Osteoblast (primary cell): ENCODE results near the gene TIMM10B. TPM values are rescaled to one million over a fixed set of nuclear protein-coding genes. Genes with fewer than 3 reads are reported as not detected.

ENCODE experiments used
- DNase-seq: peaks from one replicate; pipeline ENCODE4 v3.0.0; 2011; ENCODE audit warnings: low spot score, mixed read lengths; ENCODE audit not compliant: insufficient read length; ENCODE audit errors: missing footprints
- H2AFZ ChIP-seq: 2 replicates; pipeline ENCODE4 v1.6.0; 2011; ENCODE audit warnings: mild to moderate bottlenecking, low read length
- H3K27ac ChIP-seq: 2 replicates; pipeline ENCODE4 v1.5.1; 2011; ENCODE audit warnings: mild to moderate bottlenecking, low read depth, low read length, moderate library complexity
- H3K27me3 ChIP-seq: 2 replicates; pipeline ENCODE4 v1.6.0; 2012; ENCODE audit warnings: mild to moderate bottlenecking, control low read depth, inconsistent platforms, low read length, moderate library complexity; ENCODE audit not compliant: insufficient read depth
- H3K36me3 ChIP-seq: 2 replicates; pipeline ENCODE4 v1.5.1; 2011; ENCODE audit warnings: mild to moderate bottlenecking, low read length, control low read depth, moderate library complexity; ENCODE audit not compliant: insufficient read depth
- H3K4me1 ChIP-seq: 2 replicates; pipeline ENCODE4 v1.5.1; 2011; ENCODE audit warnings: mild to moderate bottlenecking, low read length, control low read depth, moderate library complexity; ENCODE audit not compliant: insufficient read depth
- H3K4me2 ChIP-seq: 2 replicates; pipeline ENCODE4 v1.6.0; 2011; ENCODE audit warnings: mild to moderate bottlenecking, low read length; ENCODE audit not compliant: insufficient read depth
- H3K4me3 ChIP-seq: fragments of 200-600 bp; sonication (generic); 3 replicates; pipeline ENCODE4 v1.5.1; 2012; ENCODE audit warnings: mild to moderate bottlenecking, low read length, inconsistent platforms; ENCODE audit not compliant: insufficient read depth
- H3K79me2 ChIP-seq: 2 replicates; pipeline ENCODE4 v1.6.0; 2012; ENCODE audit warnings: mild to moderate bottlenecking, low read length, control low read depth, inconsistent platforms; ENCODE audit not compliant: insufficient read depth
- H3K9me3 ChIP-seq: 2 replicates; pipeline ENCODE4 v1.5.1; 2011; ENCODE audit warnings: low read depth, low read length, control low read depth
- H4K20me1 ChIP-seq: 2 replicates; pipeline ENCODE4 v1.6.0; 2012; ENCODE audit warnings: mild to moderate bottlenecking, low read length, control low read depth; ENCODE audit not compliant: insufficient read depth
- CTCF ChIP-seq: IDR thresholded peaks from 2 replicates; pipeline ENCODE4 v1.5.1; 2011; ENCODE audit warnings: mild to moderate bottlenecking, low read depth, low read length, moderate library complexity; ENCODE audit errors: extremely low read depth
- total RNA-seq: library from RNA; depleted of rRNA; stranded (reverse); fragments of >200 nt; gene quantifications from 2 replicates; pipeline ENCODE4 v1.2.3, GENCODE V29; 2012

TIMM10B gene
- total RNA-seq, 1 donor: 55.4 TPM

DNA sequence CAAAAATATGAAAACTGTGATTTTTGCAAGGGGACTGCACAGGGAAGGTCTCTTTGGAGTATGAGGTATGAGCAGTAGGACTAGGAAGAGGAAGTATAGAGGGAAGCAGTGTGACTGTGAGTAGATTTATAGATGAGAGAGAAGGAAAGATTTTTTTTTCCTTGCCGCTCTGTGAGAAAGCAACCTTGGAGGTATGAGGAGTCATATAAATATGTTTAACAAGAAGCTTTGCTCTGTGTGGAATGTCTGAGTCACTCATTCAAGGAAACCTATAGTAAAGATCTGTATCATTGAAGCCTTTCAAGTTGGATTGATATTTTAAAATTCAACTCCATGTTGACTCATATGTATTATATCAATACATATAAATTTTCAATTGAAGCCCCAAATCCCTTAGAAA, 42.0 kb downstream of the TIMM10B start:
- Histone ChIP-seq H3K79me2 (no peaks in the 10 kb centered on the region), H2AFZ (no peak overlapping the region), H3K27me3 (no peaks in the 10 kb centered on the region), H3K9me3 (no peaks in the 10 kb centered on the region), H3K27ac (no peak overlapping the region), H3K4me3 (no peak overlapping the region), H3K4me1 (peaks cover 6% of the 10 kb centered on the region), H3K4me2 (no peak overlapping the region), H4K20me1 (no peaks in the 10 kb centered on the region), H3K36me3 (peaks cover 11% of the 10 kb centered on the region)
- DNase-seq: no peak
- TF ChIP-seq CTCF: no peak

- Histone ChIP-seq H3K4me1 (peaks cover 6% of the 10 kb centered on the region), H4K20me1 (no peaks in the 10 kb centered on the region), H3K36me3 (no peaks in the 10 kb centered on the region), H2AFZ (no peak overlapping the region), H3K27ac (no peak overlapping the region), H3K79me2 (no peaks in the 10 kb centered on the region), H3K4me3 (no peak overlapping the region), H3K9me3 (no peaks in the 10 kb centered on the region), H3K4me2 (no peak overlapping the region), H3K27me3 (no peaks in the 10 kb centered on the region)
- DNase-seq: no peak
- TF ChIP-seq CTCF: no peak
These were observed 45.3 kb downstream of the TIMM10B start for GRCh38 chr11:6526411-6527135.

DNA sequence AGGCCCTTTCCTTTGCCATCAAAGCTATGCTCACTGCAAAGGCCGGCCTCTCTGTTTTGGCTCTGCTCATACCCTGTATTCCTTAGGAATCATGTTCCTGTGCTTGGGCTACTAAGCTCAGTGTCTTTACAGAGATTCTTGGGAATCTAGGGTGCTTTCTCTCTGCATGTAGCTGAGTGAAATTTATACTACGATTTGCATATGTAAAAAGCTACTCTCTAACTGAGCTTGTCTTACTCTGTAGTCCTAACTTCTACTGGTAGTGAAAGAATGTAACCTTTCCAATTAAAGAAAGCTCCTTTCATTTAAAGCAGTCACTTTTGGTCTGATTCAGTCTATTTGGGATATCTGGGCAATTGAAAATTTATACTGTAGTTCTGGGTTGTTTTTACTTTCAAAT, 48.0 kb downstream of the TIMM10B start:
- no peak overlapping the region for H3K27ac ChIP-seq
- H3K27me3 ChIP-seq: no peaks in the 10 kb centered on the region
- no peaks in the 10 kb centered on the region for H3K79me2 ChIP-seq
- TF ChIP-seq CTCF: no peak
- H3K4me1 ChIP-seq: no peaks in the 10 kb centered on the region
- no peaks in the 10 kb centered on the region for H3K36me3 ChIP-seq
- no peaks in the 10 kb centered on the region for H4K20me1 ChIP-seq
- no peak overlapping the region for H2AFZ ChIP-seq
- no peaks in the 10 kb centered on the region for H3K9me3 ChIP-seq
- no peak for DNase-seq
- no peak overlapping the region for H3K4me2 ChIP-seq
- no peak overlapping the region for H3K4me3 ChIP-seq

GRCh38 chr11:6530848-6531247, 49.5 kb downstream of the TIMM10B start:
- H3K27ac ChIP-seq: no peak overlapping the region
- no peaks in the 10 kb centered on the region for H3K36me3 ChIP-seq
- DNase-seq: no peak
- H3K9me3 ChIP-seq: no peaks in the 10 kb centered on the region
- TF ChIP-seq CTCF: no peak
- H3K4me1 ChIP-seq: no peaks in the 10 kb centered on the region
- no peaks in the 10 kb centered on the region for H3K27me3 ChIP-seq
- H4K20me1 ChIP-seq: no peaks in the 10 kb centered on the region
- H3K79me2 ChIP-seq: no peaks in the 10 kb centered on the region
- no peak overlapping the region for H3K4me3 ChIP-seq
- no peak overlapping the region for H3K4me2 ChIP-seq
- no peak overlapping the region for H2AFZ ChIP-seq
